Activated CD8-positive, alpha-beta T cell treated with anti-CD3 and anti-CD28 coated beads for 36 hours (primary cell): ENCODE results near the gene SCARB2. TPM values are rescaled to one million over a fixed set of nuclear protein-coding genes. Genes with fewer than 3 reads are reported as not detected.
A peak's percentile ranks its signal among the peaks of the same experiment; 100 is the strongest.

Experiments used
- ATAC-seq: fragments of 200-7000 bp; cut with Tn5 transposase; one replicate; pipeline ENCODE4 v1.10.0; 2021; ENCODE audit warnings: mild to moderate bottlenecking, moderate library complexity
- CTCF ChIA-PET: fragments of 350-600 bp; sonication (Branson Sonifier 250); formaldehyde crosslinking; loops from one replicate; lab custom pipeline; 2021; ENCODE audit warnings: antibody characterized with exemption; lab: Charles Lee
- POLR2A ChIA-PET: fragments of 350-600 bp; sonication (Branson Sonifier 250); formaldehyde crosslinking; loops from one replicate; lab custom pipeline; 2021; ENCODE audit warnings: antibody characterized with exemption; lab: Charles Lee
- DNase-seq: peaks from one replicate; pipeline ENCODE4 v3.0.0-alpha.2; 2020
- H3K27ac Mint-ChIP-seq: one replicate; pipeline ENCODE4 v1.8.0; 2021; ENCODE audit warnings: mild to moderate bottlenecking, mixed read lengths
- H3K27me3 Mint-ChIP-seq: one replicate; pipeline ENCODE4 v1.8.0; 2021; ENCODE audit warnings: mixed read lengths
- H3K36me3 Mint-ChIP-seq: one replicate; pipeline ENCODE4 v1.8.0; 2021; ENCODE audit warnings: low read depth, mixed read lengths
- H3K4me1 Mint-ChIP-seq: one replicate; pipeline ENCODE4 v1.8.0; 2021; ENCODE audit warnings: low read depth, mixed read lengths
- H3K4me3 Mint-ChIP-seq: one replicate; pipeline ENCODE4 v1.8.0; 2021; ENCODE audit warnings: mild to moderate bottlenecking, moderate library complexity, mixed read lengths
- H3K9me3 Mint-ChIP-seq: one replicate; pipeline ENCODE4 v1.8.0; 2021; ENCODE audit warnings: mixed read lengths
- intact Hi-C: fragments of 100-400 bp; cut with micrococcal nuclease; formaldehyde crosslinking; loops from one replicate; pipeline ENCODE4 v1.10.0; 2022
- total RNA-seq, 2 experiments: library from RNA; stranded (reverse); gene quantifications; one replicate each; pipeline ENCODE4 v1.2.3, GENCODE V29; 2021
- TF ChIP-seq, protein P1 (sequence below): fragments of 200-600 bp; IDR thresholded peaks from one replicate; pipeline ENCODE4 v1.8.0; 2022; ENCODE audit warnings: antibody characterized with exemption, mild to moderate bottlenecking

The SCARB2 gene
- total RNA-seq, 2 experiments from 2014 or later = 2.6 to 3.1 TPM

DNA sequence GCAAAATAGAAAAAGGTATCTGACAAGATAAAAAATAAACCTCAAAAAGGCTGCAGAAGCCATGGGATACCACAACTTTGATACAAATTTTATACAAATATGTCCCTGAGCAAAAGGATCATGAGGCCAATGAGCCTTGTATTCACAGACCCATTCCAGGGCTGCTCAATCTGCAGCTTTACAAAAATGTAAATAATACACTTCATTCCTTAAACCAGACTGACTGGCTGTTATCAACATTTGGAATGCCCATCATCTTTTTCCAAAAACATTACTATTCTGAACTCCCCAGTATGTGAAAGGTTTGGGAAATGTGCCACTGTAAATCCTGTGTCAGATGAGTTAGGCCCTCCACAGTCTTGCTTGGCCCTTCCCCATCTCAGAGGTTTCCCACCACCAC, 25.5 kb downstream of the SCARB2 start:
- DNase-seq (no peak), ATAC-seq (no peak)
- Mint-ChIP-seq H3K36me3 (peaks cover 17% of the 10 kb centered on the region), H3K4me1 (no peaks in the 10 kb centered on the region), H3K27me3 (no peaks in the 10 kb centered on the region), H3K4me3 (no peak overlapping the region), H3K27ac (no peak overlapping the region), H3K9me3 (peaks cover 8% of the 10 kb centered on the region)
- ChIA-PET POLR2A (interaction anchor here (1.5 kb wide), 1 partner anchor 10 kb away, joined by 3 read pairs; no protein-coding TSS in a partner anchor), CTCF (interaction anchor here (3.4 kb wide), 1 partner anchor 8 kb away, joined by 33 read pairs; no protein-coding TSS in a partner anchor)
- intact Hi-C loops = no loop called here
- TF ChIP-seq, protein P1, sequence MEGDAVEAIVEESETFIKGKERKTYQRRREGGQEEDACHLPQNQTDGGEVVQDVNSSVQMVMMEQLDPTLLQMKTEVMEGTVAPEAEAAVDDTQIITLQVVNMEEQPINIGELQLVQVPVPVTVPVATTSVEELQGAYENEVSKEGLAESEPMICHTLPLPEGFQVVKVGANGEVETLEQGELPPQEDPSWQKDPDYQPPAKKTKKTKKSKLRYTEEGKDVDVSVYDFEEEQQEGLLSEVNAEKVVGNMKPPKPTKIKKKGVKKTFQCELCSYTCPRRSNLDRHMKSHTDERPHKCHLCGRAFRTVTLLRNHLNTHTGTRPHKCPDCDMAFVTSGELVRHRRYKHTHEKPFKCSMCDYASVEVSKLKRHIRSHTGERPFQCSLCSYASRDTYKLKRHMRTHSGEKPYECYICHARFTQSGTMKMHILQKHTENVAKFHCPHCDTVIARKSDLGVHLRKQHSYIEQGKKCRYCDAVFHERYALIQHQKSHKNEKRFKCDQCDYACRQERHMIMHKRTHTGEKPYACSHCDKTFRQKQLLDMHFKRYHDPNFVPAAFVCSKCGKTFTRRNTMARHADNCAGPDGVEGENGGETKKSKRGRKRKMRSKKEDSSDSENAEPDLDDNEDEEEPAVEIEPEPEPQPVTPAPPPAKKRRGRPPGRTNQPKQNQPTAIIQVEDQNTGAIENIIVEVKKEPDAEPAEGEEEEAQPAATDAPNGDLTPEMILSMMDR = no peak

DNA sequence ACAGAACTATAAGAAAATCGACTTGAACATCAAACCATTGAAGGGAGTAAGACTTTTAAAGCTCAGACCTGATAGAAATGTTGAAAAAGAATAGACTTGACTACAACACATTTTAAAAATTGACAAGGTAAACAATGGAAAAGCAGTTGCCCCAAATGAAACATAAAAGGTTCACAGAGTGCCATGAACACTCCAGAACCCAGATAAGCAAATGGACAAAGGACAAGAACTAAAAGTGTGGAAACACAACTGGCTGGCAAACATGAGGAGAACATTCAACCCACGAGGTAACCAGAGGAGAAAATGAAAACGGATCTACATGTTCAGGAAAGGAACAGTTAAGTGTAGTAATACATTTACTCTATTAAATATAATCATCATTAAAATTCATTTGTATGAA, 26.5 kb downstream of the SCARB2 start:
- no peak for DNase-seq
- intact Hi-C loops = no loop called here
- H3K4me1 Mint-ChIP-seq = no peaks in the 10 kb centered on the region
- TF ChIP-seq, protein P1 = no peak
- ATAC-seq = no peak
- no peak overlapping the region for H3K4me3 Mint-ChIP-seq
- ChIA-PET CTCF (interaction anchor here (0.6 kb wide), 1 partner anchor 44 kb away, joined by 3 read pairs; no protein-coding TSS in a partner anchor), POLR2A (no interaction called here)
- H3K27ac Mint-ChIP-seq = no peak overlapping the region
- no peaks in the 10 kb centered on the region for H3K27me3 Mint-ChIP-seq
- H3K9me3 Mint-ChIP-seq = peaks cover 5% of the 10 kb centered on the region
- peaks cover 8% of the 10 kb centered on the region for H3K36me3 Mint-ChIP-seq

DNA sequence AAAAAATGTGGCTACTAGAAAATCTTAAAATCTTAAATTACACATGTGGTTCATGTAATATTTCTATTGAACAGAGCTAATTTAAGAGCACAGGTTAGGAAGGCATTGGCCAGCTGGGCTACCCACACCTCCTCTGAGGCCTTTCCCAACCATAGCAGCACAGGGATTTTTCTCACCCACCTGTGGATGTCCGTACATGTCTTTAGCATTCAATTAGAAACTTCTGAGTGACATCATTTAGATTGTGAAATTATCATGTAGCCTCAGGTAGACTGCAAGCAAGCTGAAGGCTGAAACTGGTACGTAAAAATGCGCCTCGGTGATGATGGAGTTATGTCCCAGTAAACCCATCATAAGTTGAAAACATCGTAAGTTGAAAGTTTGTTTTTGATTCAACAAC, 31.2 kb downstream of the SCARB2 start:
- ATAC-seq = no peak
- Mint-ChIP-seq H3K27me3 (no peaks in the 10 kb centered on the region), H3K36me3 (no peaks in the 10 kb centered on the region), H3K9me3 (no peaks in the 10 kb centered on the region), H3K27ac (no peak overlapping the region), H3K4me1 (no peaks in the 10 kb centered on the region), H3K4me3 (no peak overlapping the region)
- POLR2A ChIA-PET = interaction anchor here (0.6 kb wide), 1 partner anchor 996 kb away, joined by 4 read pairs; no protein-coding TSS in a partner anchor
- CTCF ChIA-PET = interaction anchor here (4.1 to 5.2 kb wide), 4 partner anchors 17 to 193 kb away, joined by 18 to 141 read pairs (median 32); partner anchors contain the start of gene STBD1
- intact Hi-C loops = no loop called here
- TF ChIP-seq, protein P1 = no peak
- DNase-seq = no peak

DNA sequence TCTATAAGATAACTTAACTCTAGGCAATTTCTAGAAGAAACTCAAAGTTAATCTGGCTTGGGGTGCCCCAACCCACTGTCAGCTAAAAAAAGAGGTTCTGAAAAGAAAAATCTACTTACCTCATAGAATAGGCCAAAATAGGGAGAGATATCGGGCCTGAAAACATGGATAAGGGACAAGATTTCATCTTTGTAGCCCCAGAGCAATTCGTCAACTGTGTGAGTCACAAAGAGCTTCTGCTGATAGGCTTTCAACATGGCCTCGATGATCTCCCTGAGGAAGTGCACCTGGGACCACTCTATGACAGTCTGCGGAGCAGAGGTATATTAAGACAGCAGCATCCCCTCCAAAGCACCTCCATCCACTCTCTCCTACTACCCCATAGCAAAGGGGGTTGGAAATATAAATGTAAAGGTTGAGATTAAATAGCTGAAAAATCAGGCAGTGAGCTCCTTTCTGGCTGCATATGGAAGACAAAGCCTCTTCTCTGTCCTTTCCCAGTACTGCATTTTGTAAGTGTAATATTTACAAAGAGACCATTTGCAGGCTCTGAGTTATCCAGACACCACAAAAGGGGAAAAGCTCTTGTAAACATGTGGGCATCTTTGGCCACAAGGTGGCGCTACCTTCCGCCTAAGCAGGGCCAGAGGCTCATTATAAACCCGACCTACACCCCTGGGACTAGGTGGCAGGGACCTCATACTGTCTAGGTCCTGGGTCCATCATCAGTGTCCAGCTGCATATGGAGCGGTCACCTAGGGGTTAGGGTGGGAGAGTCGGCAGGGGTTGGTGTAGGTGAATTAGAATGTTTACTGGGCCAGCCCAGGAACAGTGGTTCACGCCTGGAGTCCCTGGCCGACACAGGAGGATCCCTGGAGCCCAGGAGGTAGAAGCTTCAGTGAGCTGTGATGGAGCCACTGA, 34.0 kb downstream of the SCARB2 start:
- CTCF ChIA-PET = interaction anchor here (0.6 to 5.2 kb wide), 67 partner anchors 9 to 338 kb away, joined by 3 to 141 read pairs (median 5); partner anchors contain the start of genes FAM47E, SCARB2 and STBD1
- peaks cover 2% of the 10 kb centered on the region for H3K36me3 Mint-ChIP-seq
- ATAC-seq (peak; percentile 96), DNase-seq (peak; percentile 94)
- H3K27me3 Mint-ChIP-seq = no peaks in the 10 kb centered on the region
- H3K4me3 Mint-ChIP-seq = no peak overlapping the region
- TF ChIP-seq, protein P1 = peak; percentile 93
- H3K9me3 Mint-ChIP-seq = no peaks in the 10 kb centered on the region
- no peak overlapping the region for H3K27ac Mint-ChIP-seq
- intact Hi-C loops = loop anchor here (2.0 kb wide), 1 partner anchor 199 kb away; no protein-coding TSS in a partner anchor
- H3K4me1 Mint-ChIP-seq = no peaks in the 10 kb centered on the region
- POLR2A ChIA-PET = interaction anchor here (1.2 kb wide), 2 partner anchors 10 to 189 kb away, joined by 3 to 5 read pairs; partner anchors contain the start of gene SDAD1
